ENCODE data around the gene FNBP1L. TPM values are rescaled to one million over a fixed set of nuclear protein-coding genes. Genes with fewer than 3 reads are reported as not detected.

Gene FNBP1L
- total RNA-seq, 1 donor from 2014 or later: 40.6 TPM

Other genes starting within 250 kb of the FNBP1L start
- 52.3 TPM for gene DR1, start 102.2 kb upstream of the FNBP1L start, total RNA-seq
- gene BCAR3, start 233.7 kb downstream of the FNBP1L start, total RNA-seq: 24.9 TPM

All from lower lobe of right lung (tissue), 1 donor.